HEK293 (cell line): ENCODE results near the gene SERPINE3.

ENCODE experiments used
- CTCF ChIA-PET: fragments of 350-600 bp; formaldehyde crosslinking; extraction: SDS; loops from one replicate; lab custom pipeline; 2021; ENCODE audit warnings: antibody characterized with exemption; lab: Yijun Ruan, JAX
- POLR2A ChIA-PET: fragments of 300-600 bp; formaldehyde crosslinking; extraction: SDS; loops from one replicate; lab custom pipeline; 2020; ENCODE audit warnings: antibody characterized with exemption, inconsistent platforms; lab: Yijun Ruan, JAX
- H3K27ac ChIP-seq: fragments of 200-500 bp; sonication (Bioruptor generic); 2 replicates; pipeline ENCODE4 v1.5.1; 2014; ENCODE audit warnings: low read depth, low read length, control low read depth, inconsistent platforms; ENCODE audit errors: extremely low read depth
- H3K36me3 ChIP-seq, 2 experiments: fragments of 200-500 bp in 1 of 2; sonication (Bioruptor generic) in 1 of 2; 1 replicate in 1 of 2; 2 replicates in 1 of 2; pipeline ENCODE4 v1.5.1; 2014 to 2017; ENCODE audit warnings: inconsistent platforms in 2 of 2, low read length in 2 of 2; ENCODE audit not compliant: control insufficient read depth in 2 of 2, insufficient read depth in 1 of 2
- H3K4me1 ChIP-seq: fragments of 200-500 bp; sonication (Bioruptor generic); 2 replicates; pipeline ENCODE4 v1.5.1; 2014; ENCODE audit warnings: mild to moderate bottlenecking, low read length, inconsistent platforms; ENCODE audit not compliant: control insufficient read depth, insufficient read depth
- H3K4me3 ChIP-seq: 2 replicates; pipeline ENCODE4 v1.5.1; 2011; ENCODE audit warnings: low read depth, mild to moderate bottlenecking, control low read depth, low read length, moderate library complexity
- H3K9me3 ChIP-seq: fragments of 200-500 bp; sonication (Bioruptor generic); 2 replicates; pipeline ENCODE4 v1.5.1; 2014; ENCODE audit warnings: low read depth, low read length, inconsistent platforms; ENCODE audit not compliant: control insufficient read depth, insufficient read depth
- BCL11B ChIP-seq: fragments of 450-650 bp; formaldehyde crosslinking; IDR thresholded peaks from 2 replicates; pipeline ENCODE4 v1.5.1; 2016; ENCODE audit warnings: low read depth, missing biosample characterization, missing genetic modification characterization
- GLI4 ChIP-seq: fragments of 450-650 bp; formaldehyde crosslinking; IDR thresholded peaks from 2 replicates; pipeline ENCODE4 v1.5.1; 2016; ENCODE audit warnings: missing biosample characterization, missing genetic modification characterization
- HIC1 ChIP-seq: fragments of 450-650 bp; formaldehyde crosslinking; IDR thresholded peaks from 2 replicates; pipeline ENCODE4 v1.5.1; 2016; ENCODE audit warnings: missing biosample characterization, missing genetic modification characterization
- INSM2 ChIP-seq: fragments of 450-650 bp; formaldehyde crosslinking; IDR thresholded peaks from 2 replicates; pipeline ENCODE4 v1.5.1; 2016; ENCODE audit warnings: missing biosample characterization, missing genetic modification characterization
- REST ChIP-seq: fragments of 450-650 bp; formaldehyde crosslinking; IDR thresholded peaks from 2 replicates; pipeline ENCODE4 v1.5.1; 2016; ENCODE audit warnings: missing biosample characterization, missing genetic modification characterization
- ZNF146 ChIP-seq: fragments of 450-650 bp; formaldehyde crosslinking; IDR thresholded peaks from 2 replicates; pipeline ENCODE4 v1.5.1; 2016; ENCODE audit warnings: missing biosample characterization, missing genetic modification characterization
- ZNF148 ChIP-seq: fragments of 450-650 bp; formaldehyde crosslinking; IDR thresholded peaks from 2 replicates; pipeline ENCODE4 v1.5.0; 2017; ENCODE audit warnings: missing biosample characterization, missing genetic modification characterization, borderline replicate concordance
- ZNF670 ChIP-seq: fragments of 450-650 bp; formaldehyde crosslinking; IDR thresholded peaks from 2 replicates; pipeline ENCODE4 v1.5.1; 2016; ENCODE audit warnings: missing biosample characterization, missing genetic modification characterization, low read depth
- ZNF76 ChIP-seq: fragments of 450-650 bp; formaldehyde crosslinking; IDR thresholded peaks from 2 replicates; pipeline ENCODE4; 2016; ENCODE audit warnings: low read depth, missing biosample characterization, missing genetic modification characterization, borderline replicate concordance
- TF ChIP-seq, protein P1 (sequence below): fragments of 450-650 bp; formaldehyde crosslinking; IDR thresholded peaks from 2 replicates; pipeline ENCODE4 v1.5.1; 2016; ENCODE audit warnings: missing biosample characterization, missing genetic modification characterization
- TF ChIP-seq, protein P2 (sequence below): fragments of 450-650 bp; formaldehyde crosslinking; conservative IDR thresholded peaks from 2 replicates; pipeline ENCODE4 v1.5.1; 2016; ENCODE audit warnings: low read depth, missing biosample characterization, missing genetic modification characterization
- TF ChIP-seq, protein P3 (sequence below): fragments of 450-650 bp; formaldehyde crosslinking; IDR thresholded peaks from 2 replicates; pipeline ENCODE4 v1.5.1; 2016; ENCODE audit warnings: missing biosample characterization, missing genetic modification characterization
- TF ChIP-seq, protein P4 (sequence below): fragments of 450-650 bp; formaldehyde crosslinking; conservative IDR thresholded peaks from 2 replicates; pipeline ENCODE4 v1.5.1; 2016; ENCODE audit warnings: low read depth, missing biosample characterization, missing genetic modification characterization

SERPINE3 gene

DNA sequence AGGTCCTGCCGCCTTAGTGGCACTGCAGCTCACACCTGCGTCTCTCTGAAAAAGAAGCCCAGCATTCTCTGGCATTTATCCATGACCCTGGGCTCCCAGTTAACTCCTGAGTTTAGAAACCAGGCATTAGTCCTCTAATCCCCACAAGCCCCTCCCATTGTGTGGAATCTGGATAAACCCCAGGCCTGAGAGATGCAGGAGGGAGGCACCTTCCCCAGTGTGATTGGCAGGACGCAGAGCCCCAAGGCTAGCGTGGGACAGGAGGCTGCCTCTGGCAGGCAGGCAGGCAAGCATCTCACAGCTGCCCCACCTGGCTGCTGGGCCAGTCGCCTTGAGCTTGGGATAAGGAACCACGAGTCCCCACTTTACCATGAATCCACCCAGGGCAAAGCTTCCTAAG lies 11.0 kb upstream of the SERPINE3 start:
- POLR2A ChIA-PET = no interaction called here
- Histone ChIP-seq H3K9me3 (no peaks in the 10 kb centered on the region), H3K36me3 (no peaks in the 10 kb centered on the region), H3K4me3 (no peak overlapping the region), H3K4me1 (no peaks in the 10 kb centered on the region), H3K27ac (no peak overlapping the region)
- CTCF ChIA-PET = no interaction called here
- TF ChIP-seq HIC1 (no peak), BCL11B (tag by site-specific recombination) (no peak), REST (no peak), ZNF148 (tag by site-specific recombination) (no peak), ZNF76 (tag by site-specific recombination) (no peak), ZNF670 (tag by site-specific recombination) (no peak), INSM2 (tag by site-specific recombination) (no peak), GLI4 (tag by site-specific recombination) (no peak), ZNF146 (tag by site-specific recombination) (no peak)
- TF ChIP-seq, protein P1, sequence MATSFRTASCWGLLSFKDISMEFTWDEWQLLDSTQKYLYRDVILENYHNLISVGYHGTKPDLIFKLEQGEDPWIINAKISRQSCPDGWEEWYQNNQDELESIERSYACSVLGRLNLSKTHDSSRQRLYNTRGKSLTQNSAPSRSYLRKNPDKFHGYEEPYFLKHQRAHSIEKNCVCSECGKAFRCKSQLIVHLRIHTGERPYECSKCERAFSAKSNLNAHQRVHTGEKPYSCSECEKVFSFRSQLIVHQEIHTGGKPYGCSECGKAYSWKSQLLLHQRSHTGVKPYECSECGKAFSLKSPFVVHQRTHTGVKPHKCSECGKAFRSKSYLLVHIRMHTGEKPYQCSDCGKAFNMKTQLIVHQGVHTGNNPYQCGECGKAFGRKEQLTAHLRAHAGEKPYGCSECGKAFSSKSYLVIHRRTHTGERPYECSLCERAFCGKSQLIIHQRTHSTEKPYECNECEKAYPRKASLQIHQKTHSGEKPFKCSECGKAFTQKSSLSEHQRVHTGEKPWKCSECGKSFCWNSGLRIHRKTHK = no peak
- TF ChIP-seq, protein P2, sequence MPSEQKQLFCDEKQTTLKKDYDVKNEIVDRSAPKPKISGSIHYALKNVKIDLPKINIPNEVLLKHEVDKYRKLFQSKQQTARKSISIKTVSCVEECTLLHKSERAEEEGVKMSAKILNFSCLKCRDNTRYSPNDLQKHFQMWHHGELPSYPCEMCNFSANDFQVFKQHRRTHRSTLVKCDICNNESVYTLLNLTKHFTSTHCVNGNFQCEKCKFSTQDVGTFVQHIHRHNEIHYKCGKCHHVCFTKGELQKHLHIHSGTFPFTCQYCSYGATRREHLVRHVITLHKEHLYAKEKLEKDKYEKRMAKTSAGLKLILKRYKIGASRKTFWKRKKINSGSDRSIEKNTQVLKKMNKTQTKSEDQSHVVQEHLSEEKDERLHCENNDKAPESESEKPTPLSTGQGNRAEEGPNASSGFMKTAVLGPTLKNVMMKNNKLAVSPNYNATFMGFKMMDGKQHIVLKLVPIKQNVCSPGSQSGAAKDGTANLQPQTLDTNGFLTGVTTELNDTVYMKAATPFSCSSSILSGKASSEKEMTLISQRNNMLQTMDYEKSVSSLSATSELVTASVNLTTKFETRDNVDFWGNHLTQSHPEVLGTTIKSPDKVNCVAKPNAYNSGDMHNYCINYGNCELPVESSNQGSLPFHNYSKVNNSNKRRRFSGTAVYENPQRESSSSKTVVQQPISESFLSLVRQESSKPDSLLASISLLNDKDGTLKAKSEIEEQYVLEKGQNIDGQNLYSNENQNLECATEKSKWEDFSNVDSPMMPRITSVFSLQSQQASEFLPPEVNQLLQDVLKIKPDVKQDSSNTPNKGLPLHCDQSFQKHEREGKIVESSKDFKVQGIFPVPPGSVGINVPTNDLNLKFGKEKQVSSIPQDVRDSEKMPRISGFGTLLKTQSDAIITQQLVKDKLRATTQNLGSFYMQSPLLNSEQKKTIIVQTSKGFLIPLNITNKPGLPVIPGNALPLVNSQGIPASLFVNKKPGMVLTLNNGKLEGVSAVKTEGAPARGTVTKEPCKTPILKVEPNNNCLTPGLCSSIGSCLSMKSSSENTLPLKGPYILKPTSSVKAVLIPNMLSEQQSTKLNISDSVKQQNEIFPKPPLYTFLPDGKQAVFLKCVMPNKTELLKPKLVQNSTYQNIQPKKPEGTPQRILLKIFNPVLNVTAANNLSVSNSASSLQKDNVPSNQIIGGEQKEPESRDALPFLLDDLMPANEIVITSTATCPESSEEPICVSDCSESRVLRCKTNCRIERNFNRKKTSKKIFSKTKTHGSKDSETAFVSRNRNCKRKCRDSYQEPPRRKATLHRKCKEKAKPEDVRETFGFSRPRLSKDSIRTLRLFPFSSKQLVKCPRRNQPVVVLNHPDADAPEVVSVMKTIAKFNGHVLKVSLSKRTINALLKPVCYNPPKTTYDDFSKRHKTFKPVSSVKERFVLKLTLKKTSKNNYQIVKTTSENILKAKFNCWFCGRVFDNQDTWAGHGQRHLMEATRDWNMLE (tag by site-specific recombination) = no peak
- TF ChIP-seq, protein P3, sequence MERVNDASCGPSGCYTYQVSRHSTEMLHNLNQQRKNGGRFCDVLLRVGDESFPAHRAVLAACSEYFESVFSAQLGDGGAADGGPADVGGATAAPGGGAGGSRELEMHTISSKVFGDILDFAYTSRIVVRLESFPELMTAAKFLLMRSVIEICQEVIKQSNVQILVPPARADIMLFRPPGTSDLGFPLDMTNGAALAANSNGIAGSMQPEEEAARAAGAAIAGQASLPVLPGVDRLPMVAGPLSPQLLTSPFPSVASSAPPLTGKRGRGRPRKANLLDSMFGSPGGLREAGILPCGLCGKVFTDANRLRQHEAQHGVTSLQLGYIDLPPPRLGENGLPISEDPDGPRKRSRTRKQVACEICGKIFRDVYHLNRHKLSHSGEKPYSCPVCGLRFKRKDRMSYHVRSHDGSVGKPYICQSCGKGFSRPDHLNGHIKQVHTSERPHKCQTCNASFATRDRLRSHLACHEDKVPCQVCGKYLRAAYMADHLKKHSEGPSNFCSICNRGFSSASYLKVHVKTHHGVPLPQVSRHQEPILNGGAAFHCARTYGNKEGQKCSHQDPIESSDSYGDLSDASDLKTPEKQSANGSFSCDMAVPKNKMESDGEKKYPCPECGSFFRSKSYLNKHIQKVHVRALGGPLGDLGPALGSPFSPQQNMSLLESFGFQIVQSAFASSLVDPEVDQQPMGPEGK (tag by site-specific recombination) = no peak
- TF ChIP-seq, protein P4, sequence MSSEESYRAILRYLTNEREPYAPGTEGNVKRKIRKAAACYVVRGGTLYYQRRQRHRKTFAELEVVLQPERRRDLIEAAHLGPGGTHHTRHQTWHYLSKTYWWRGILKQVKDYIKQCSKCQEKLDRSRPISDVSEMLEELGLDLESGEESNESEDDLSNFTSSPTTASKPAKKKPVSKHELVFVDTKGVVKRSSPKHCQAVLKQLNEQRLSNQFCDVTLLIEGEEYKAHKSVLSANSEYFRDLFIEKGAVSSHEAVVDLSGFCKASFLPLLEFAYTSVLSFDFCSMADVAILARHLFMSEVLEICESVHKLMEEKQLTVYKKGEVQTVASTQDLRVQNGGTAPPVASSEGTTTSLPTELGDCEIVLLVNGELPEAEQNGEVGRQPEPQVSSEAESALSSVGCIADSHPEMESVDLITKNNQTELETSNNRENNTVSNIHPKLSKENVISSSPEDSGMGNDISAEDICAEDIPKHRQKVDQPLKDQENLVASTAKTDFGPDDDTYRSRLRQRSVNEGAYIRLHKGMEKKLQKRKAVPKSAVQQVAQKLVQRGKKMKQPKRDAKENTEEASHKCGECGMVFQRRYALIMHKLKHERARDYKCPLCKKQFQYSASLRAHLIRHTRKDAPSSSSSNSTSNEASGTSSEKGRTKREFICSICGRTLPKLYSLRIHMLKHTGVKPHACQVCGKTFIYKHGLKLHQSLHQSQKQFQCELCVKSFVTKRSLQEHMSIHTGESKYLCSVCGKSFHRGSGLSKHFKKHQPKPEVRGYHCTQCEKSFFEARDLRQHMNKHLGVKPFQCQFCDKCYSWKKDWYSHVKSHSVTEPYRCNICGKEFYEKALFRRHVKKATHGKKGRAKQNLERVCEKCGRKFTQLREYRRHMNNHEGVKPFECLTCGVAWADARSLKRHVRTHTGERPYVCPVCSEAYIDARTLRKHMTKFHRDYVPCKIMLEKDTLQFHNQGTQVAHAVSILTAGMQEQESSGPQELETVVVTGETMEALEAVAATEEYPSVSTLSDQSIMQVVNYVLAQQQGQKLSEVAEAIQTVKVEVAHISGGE = no peak
